ENCODE results near the gene TEX12. TPM values are rescaled to one million over a fixed set of nuclear protein-coding genes. Genes with fewer than 3 reads are reported as not detected.

The TEX12 gene
- total RNA-seq, 1 donor from 2014 or later: not detected

- Histone ChIP-seq H3K9me3 (no peaks in the 10 kb centered on the region), H3K27me3 (ENCODE audit: low read depth) (no peaks in the 10 kb centered on the region), H3K4me3 (no peak overlapping the region), H3K4me1 (peaks cover 24% of the 10 kb centered on the region), H3K36me3 (no peaks in the 10 kb centered on the region), H3K27ac (no peak overlapping the region)
- TF ChIP-seq CTCF (IDR thresholded peaks at IDR 0.05): no peak
- intact Hi-C loops (cut with DNase I): no loop called here
- ATAC-seq (no peak), DNase-seq (no peak)
Measured at GRCh38 chr11:112165049-112165448, 2.1 kb upstream of the TEX12 start.

GRCh38 chr11:112166562-112166961 lies 610 bp upstream of the TEX12 start:
- H3K4me3 ChIP-seq: no peak overlapping the region
- no peak overlapping the region for H3K27ac ChIP-seq
- no peaks in the 10 kb centered on the region for H3K36me3 ChIP-seq
- H3K9me3 ChIP-seq: no peaks in the 10 kb centered on the region
- intact Hi-C loops (cut with DNase I): no loop called here
- peaks cover 9% of the 10 kb centered on the region for H3K4me1 ChIP-seq
- H3K27me3 ChIP-seq (ENCODE audit: low read depth): no peaks in the 10 kb centered on the region
- TF ChIP-seq CTCF (IDR thresholded peaks at IDR 0.05): no peak
- DNase-seq: no peak
- ATAC-seq: peak; percentile 27 to 38

GRCh38 chr11:112172362-112172994 lies 5.3 kb downstream of the TEX12 start:
- Histone ChIP-seq H3K27ac (no peak overlapping the region), H3K27me3 (ENCODE audit: low read depth) (no peaks in the 10 kb centered on the region), H3K9me3 (no peaks in the 10 kb centered on the region), H3K36me3 (no peaks in the 10 kb centered on the region), H3K4me3 (no peak overlapping the region), H3K4me1 (peaks cover 9% of the 10 kb centered on the region)
- DNase-seq: no peak
- intact Hi-C loops (cut with DNase I): no loop called here
- TF ChIP-seq CTCF (IDR thresholded peaks at IDR 0.05): no peak
- no peak for ATAC-seq

- Histone ChIP-seq H3K4me1 (peaks cover 9% of the 10 kb centered on the region), H3K27me3 (ENCODE audit: low read depth) (no peaks in the 10 kb centered on the region), H3K9me3 (no peaks in the 10 kb centered on the region), H3K36me3 (no peaks in the 10 kb centered on the region), H3K4me3 (no peak overlapping the region), H3K27ac (no peak overlapping the region)
- ATAC-seq (peak; percentile 27 to 68), DNase-seq (peak; percentile 59)
- no peak for TF ChIP-seq CTCF (IDR thresholded peaks at IDR 0.05)
- intact Hi-C loops (cut with DNase I): no loop called here
Measured at GRCh38 chr11:112173152-112173551, 6.0 kb downstream of the TEX12 start.

- Histone ChIP-seq H3K27me3 (ENCODE audit: low read depth) (no peaks in the 10 kb centered on the region), H3K9me3 (no peaks in the 10 kb centered on the region), H3K36me3 (no peaks in the 10 kb centered on the region), H3K4me3 (peak within 1 kb of the TSS; percentile 45), H3K27ac (peak within 1 kb of the TSS; percentile 60), H3K4me1 (peaks cover 9% of the 10 kb centered on the region)
- ATAC-seq: peak; percentile 96
- DNase-seq: peak; percentile 83
- intact Hi-C loops (cut with DNase I): no loop called here
- peak; percentile 77 for TF ChIP-seq CTCF (IDR thresholded peaks at IDR 0.05)
Measured at GRCh38 chr11:112174789-112175598, 7.8 kb downstream of the TEX12 start, which contains the start of gene BCO2. BCO2 (plus strand) TSS chr11:112175512; CDS start chr11:112175602, 90 bp downstream.

Data from lower lobe of right lung (tissue), 2 donors.